ENCODE measurements around the gene CLIP1. TPM values are rescaled to one million over a fixed set of nuclear protein-coding genes. Genes with fewer than 3 reads are reported as not detected.

CLIP1 gene
- polyA plus RNA-seq, 1 donor (not counting 4 experiments of a cell fraction or from before 2014, with no cell fraction given): 54.0 TPM

GRCh38 chr12:122303068-122303467, 119.4 kb downstream of the CLIP1 start:
- no peaks in the 10 kb centered on the region for H3K79me2 ChIP-seq (ENCODE audit: control insufficient read depth, insufficient read depth, low read length)
- no peaks in the 10 kb centered on the region for H4K20me1 ChIP-seq (ENCODE audit: control insufficient read depth, extremely low read depth, insufficient read depth, low read length)
- no peaks in the 10 kb centered on the region for H3K9me1 ChIP-seq (ENCODE audit: control insufficient read depth, extremely low read depth, insufficient read depth, low read length)
- H3K27me3 ChIP-seq (ENCODE audit: control insufficient read depth, extremely low read depth, insufficient read depth, low read length): no peaks in the 10 kb centered on the region
- H3K9me3 ChIP-seq (ENCODE audit: control insufficient read depth, low read depth, low read length): no peaks in the 10 kb centered on the region
- no peak overlapping the region for H3K9ac ChIP-seq (ENCODE audit: control insufficient read depth, extremely low read depth, insufficient read depth, low read length)
- H3K4me2 ChIP-seq (ENCODE audit: control insufficient read depth, extremely low read depth, insufficient read depth, low read depth, low read length): no peak overlapping the region
- no peak overlapping the region for H3K4me3 ChIP-seq (ENCODE audit: control insufficient read depth in 2 of 3, extremely low read depth in 1 of 3, insufficient read depth in 2 of 3, low read depth in 1 of 3, low read length in 3 of 3)
- H3K27ac ChIP-seq (ENCODE audit: control insufficient read depth, insufficient read depth, low read length): no peak overlapping the region
- H2AFZ ChIP-seq (ENCODE audit: control insufficient read depth, low read length): no peak overlapping the region
- FAIRE-seq (no peak), DNase-seq (ENCODE audit: low read depth, low spot score) (no peak)
- H3K4me1 ChIP-seq (ENCODE audit: control insufficient read depth, extremely low read depth, insufficient read depth, low read length): no peaks in the 10 kb centered on the region
- dilution Hi-C loops (cut with MboI; ENCODE audit: extremely low pct_ligation_motif_present, low sequenced_read_pairs): no loop called here
- no peak for TF ChIP-seq EZH2 (IDR thresholded peaks at IDR 0.05; ENCODE audit: low read length)
- TF ChIP-seq, protein P1, sequence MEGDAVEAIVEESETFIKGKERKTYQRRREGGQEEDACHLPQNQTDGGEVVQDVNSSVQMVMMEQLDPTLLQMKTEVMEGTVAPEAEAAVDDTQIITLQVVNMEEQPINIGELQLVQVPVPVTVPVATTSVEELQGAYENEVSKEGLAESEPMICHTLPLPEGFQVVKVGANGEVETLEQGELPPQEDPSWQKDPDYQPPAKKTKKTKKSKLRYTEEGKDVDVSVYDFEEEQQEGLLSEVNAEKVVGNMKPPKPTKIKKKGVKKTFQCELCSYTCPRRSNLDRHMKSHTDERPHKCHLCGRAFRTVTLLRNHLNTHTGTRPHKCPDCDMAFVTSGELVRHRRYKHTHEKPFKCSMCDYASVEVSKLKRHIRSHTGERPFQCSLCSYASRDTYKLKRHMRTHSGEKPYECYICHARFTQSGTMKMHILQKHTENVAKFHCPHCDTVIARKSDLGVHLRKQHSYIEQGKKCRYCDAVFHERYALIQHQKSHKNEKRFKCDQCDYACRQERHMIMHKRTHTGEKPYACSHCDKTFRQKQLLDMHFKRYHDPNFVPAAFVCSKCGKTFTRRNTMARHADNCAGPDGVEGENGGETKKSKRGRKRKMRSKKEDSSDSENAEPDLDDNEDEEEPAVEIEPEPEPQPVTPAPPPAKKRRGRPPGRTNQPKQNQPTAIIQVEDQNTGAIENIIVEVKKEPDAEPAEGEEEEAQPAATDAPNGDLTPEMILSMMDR (optimal IDR thresholded peaks at IDR 0.05 in 1 of 3, IDR thresholded peaks at IDR 0.05 in 1 of 3, conservative IDR thresholded peaks at IDR 0.05 in 1 of 3; ENCODE audit: extremely low read depth in 1 of 3, insufficient read depth in 2 of 3, low read length in 3 of 3): no peak
- peaks cover 13 to 20% of the 10 kb centered on the region in 2 experiments for H3K36me3 ChIP-seq (ENCODE audit: control insufficient read depth in 2 of 2, extremely low read depth in 1 of 2, insufficient read depth in 2 of 2, low read length in 2 of 2)

DNA sequence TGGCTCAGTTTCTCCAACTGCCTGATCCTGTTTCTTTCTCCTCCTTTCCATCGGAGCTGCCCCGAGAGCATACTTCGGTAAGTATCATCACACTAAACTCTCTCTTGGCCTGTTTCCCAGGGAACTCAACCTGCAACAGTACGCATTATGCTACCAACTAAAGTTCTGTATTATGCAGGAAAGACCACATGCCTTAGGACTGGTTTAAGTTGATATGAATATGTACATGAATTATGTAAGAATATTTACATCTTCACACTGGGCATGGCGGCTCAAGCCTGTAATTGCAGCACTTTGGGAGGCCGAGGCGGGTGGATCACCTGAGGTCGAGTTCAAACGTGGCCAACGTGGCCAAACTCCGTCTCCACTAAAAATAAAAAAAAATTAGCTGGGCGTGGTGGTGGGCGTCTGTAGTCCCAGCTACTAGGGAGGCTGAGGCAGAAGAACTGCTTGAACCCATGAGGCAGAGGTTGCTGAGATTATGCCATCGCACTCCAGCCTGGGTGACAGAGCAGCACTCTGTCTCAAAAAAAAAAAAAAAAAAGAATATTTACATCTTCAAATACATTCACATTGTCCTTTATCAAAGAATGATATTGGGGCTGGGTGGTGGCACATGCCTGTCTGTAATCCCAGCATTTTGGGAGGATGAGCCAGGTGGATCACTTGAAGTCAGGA, 124.3 kb downstream of the CLIP1 start:
- no peak overlapping the region for H3K4me3 ChIP-seq (ENCODE audit: control insufficient read depth in 2 of 3, extremely low read depth in 1 of 3, insufficient read depth in 2 of 3, low read depth in 1 of 3, low read length in 3 of 3)
- no peaks in the 10 kb centered on the region for H3K79me2 ChIP-seq (ENCODE audit: control insufficient read depth, insufficient read depth, low read length)
- FAIRE-seq (no peak), DNase-seq (ENCODE audit: low read depth, low spot score) (no peak)
- H2AFZ ChIP-seq (ENCODE audit: control insufficient read depth, low read length): no peak overlapping the region
- no peaks in the 10 kb centered on the region for H3K4me1 ChIP-seq (ENCODE audit: control insufficient read depth, extremely low read depth, insufficient read depth, low read length)
- H3K27me3 ChIP-seq (ENCODE audit: control insufficient read depth, extremely low read depth, insufficient read depth, low read length): no peaks in the 10 kb centered on the region
- TF ChIP-seq EZH2 (IDR thresholded peaks at IDR 0.05; ENCODE audit: low read length): no peak
- TF ChIP-seq, protein P1 (optimal IDR thresholded peaks at IDR 0.05 in 1 of 3, IDR thresholded peaks at IDR 0.05 in 1 of 3, conservative IDR thresholded peaks at IDR 0.05 in 1 of 3; ENCODE audit: extremely low read depth in 1 of 3, insufficient read depth in 2 of 3, low read length in 3 of 3): no peak
- dilution Hi-C loops (cut with MboI; ENCODE audit: extremely low pct_ligation_motif_present, low sequenced_read_pairs): no loop called here
- no peak overlapping the region for H3K9ac ChIP-seq (ENCODE audit: control insufficient read depth, extremely low read depth, insufficient read depth, low read length)
- peaks cover 0 to 12% of the 10 kb centered on the region in 2 experiments for H3K36me3 ChIP-seq (ENCODE audit: control insufficient read depth in 2 of 2, extremely low read depth in 1 of 2, insufficient read depth in 2 of 2, low read length in 2 of 2)
- H3K9me3 ChIP-seq (ENCODE audit: control insufficient read depth, low read depth, low read length): no peaks in the 10 kb centered on the region
- no peak overlapping the region for H3K4me2 ChIP-seq (ENCODE audit: control insufficient read depth, extremely low read depth, insufficient read depth, low read depth, low read length)
- H3K27ac ChIP-seq (ENCODE audit: control insufficient read depth, insufficient read depth, low read length): no peak overlapping the region
- H4K20me1 ChIP-seq (ENCODE audit: control insufficient read depth, extremely low read depth, insufficient read depth, low read length): no peaks in the 10 kb centered on the region
- H3K9me1 ChIP-seq (ENCODE audit: control insufficient read depth, extremely low read depth, insufficient read depth, low read length): no peaks in the 10 kb centered on the region
